ENCODE data around the gene ELK4.

The ELK4 gene

GRCh38 chr1:205661429-205662134, 29.8 kb upstream of the ELK4 start:
- no peak for TF ChIP-seq FOXP2 (optimal IDR thresholded peaks at IDR 0.05; ENCODE audit: borderline replicate concordance, extremely low read depth, extremely low read length, insufficient read depth)
- TF ChIP-seq TAF1 (IDR thresholded peaks at IDR 0.05; ENCODE audit: borderline replicate concordance, insufficient read depth, low read length): no peak
- no peak for TF ChIP-seq REST (IDR thresholded peaks at IDR 0.05; ENCODE audit: insufficient read depth in 1 of 2, low read depth in 2 of 2, low read length in 2 of 2)
- TF ChIP-seq SIN3A (IDR thresholded peaks at IDR 0.05; ENCODE audit: borderline replicate concordance, insufficient read depth, low read length): no peak
- TF ChIP-seq POLR2AphosphoS5 (IDR thresholded peaks at IDR 0.05; ENCODE audit: low read depth, low read length): no peak

- no peak for TF ChIP-seq REST (IDR thresholded peaks at IDR 0.05; ENCODE audit: insufficient read depth in 1 of 2, low read depth in 2 of 2, low read length in 2 of 2)
Measured at GRCh38 chr1:205660361-205660760, 28.6 kb upstream of the ELK4 start.

GRCh38 chr1:205658943-205659581, 27.3 kb upstream of the ELK4 start:
- TF ChIP-seq FOXP2 (optimal IDR thresholded peaks at IDR 0.05; ENCODE audit: borderline replicate concordance, extremely low read depth, extremely low read length, insufficient read depth): peak; percentile 58
- no peak for TF ChIP-seq REST (IDR thresholded peaks at IDR 0.05; ENCODE audit: insufficient read depth in 1 of 2, low read depth in 2 of 2, low read length in 2 of 2)

GRCh38 chr1:205656236-205656635, 24.4 kb upstream of the ELK4 start:
- TF ChIP-seq SIN3A (IDR thresholded peaks at IDR 0.05; ENCODE audit: borderline replicate concordance, insufficient read depth, low read length) (no peak), FOXP2 (optimal IDR thresholded peaks at IDR 0.05; ENCODE audit: borderline replicate concordance, extremely low read depth, extremely low read length, insufficient read depth) (no peak), POLR2AphosphoS5 (IDR thresholded peaks at IDR 0.05; ENCODE audit: low read depth, low read length) (no peak), REST (IDR thresholded peaks at IDR 0.05; ENCODE audit: insufficient read depth in 1 of 2, low read depth in 2 of 2, low read length in 2 of 2) (no peak), TAF1 (IDR thresholded peaks at IDR 0.05; ENCODE audit: borderline replicate concordance, insufficient read depth, low read length) (no peak)

- TF ChIP-seq TAF1 (IDR thresholded peaks at IDR 0.05; ENCODE audit: borderline replicate concordance, insufficient read depth, low read length) (no peak), FOXP2 (optimal IDR thresholded peaks at IDR 0.05; ENCODE audit: borderline replicate concordance, extremely low read depth, extremely low read length, insufficient read depth) (no peak), POLR2AphosphoS5 (IDR thresholded peaks at IDR 0.05; ENCODE audit: low read depth, low read length) (no peak), REST (IDR thresholded peaks at IDR 0.05; ENCODE audit: insufficient read depth in 1 of 2, low read depth in 2 of 2, low read length in 2 of 2) (no peak), SIN3A (IDR thresholded peaks at IDR 0.05; ENCODE audit: borderline replicate concordance, insufficient read depth, low read length) (no peak)
Measured at GRCh38 chr1:205652984-205653383, 21.2 kb upstream of the ELK4 start.
